Fibroblast of villous mesenchyme (primary cell): ENCODE measurements around the gene FCAMR. TPM values are rescaled to one million over a fixed set of nuclear protein-coding genes. Genes with fewer than 3 reads are reported as not detected.

Experiments used
- DNase-seq: peaks from one replicate; pipeline ENCODE4 v3.0.0-alpha.2; 2010; ENCODE audit warnings: low read depth
- H3K4me3 ChIP-seq: 2 replicates; pipeline ENCODE4 v1.5.1; 2011; ENCODE audit warnings: low read depth, mild to moderate bottlenecking, low read length
- total RNA-seq: library from RNA; depleted of rRNA; stranded (reverse); fragments of >200 nt; gene quantifications from 2 replicates; pipeline ENCODE4 v1.2.3, GENCODE V29; 2012
- TF ChIP-seq, protein P1 (sequence below): IDR thresholded peaks from 2 replicates; pipeline ENCODE4 v1.5.1; 2012; ENCODE audit warnings: low read depth, mild to moderate bottlenecking, low read length; ENCODE audit not compliant: insufficient read depth

The FCAMR gene, protein sequence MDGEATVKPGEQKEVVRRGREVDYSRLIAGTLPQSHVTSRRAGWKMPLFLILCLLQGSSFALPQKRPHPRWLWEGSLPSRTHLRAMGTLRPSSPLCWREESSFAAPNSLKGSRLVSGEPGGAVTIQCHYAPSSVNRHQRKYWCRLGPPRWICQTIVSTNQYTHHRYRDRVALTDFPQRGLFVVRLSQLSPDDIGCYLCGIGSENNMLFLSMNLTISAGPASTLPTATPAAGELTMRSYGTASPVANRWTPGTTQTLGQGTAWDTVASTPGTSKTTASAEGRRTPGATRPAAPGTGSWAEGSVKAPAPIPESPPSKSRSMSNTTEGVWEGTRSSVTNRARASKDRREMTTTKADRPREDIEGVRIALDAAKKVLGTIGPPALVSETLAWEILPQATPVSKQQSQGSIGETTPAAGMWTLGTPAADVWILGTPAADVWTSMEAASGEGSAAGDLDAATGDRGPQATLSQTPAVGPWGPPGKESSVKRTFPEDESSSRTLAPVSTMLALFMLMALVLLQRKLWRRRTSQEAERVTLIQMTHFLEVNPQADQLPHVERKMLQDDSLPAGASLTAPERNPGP
- not detected in 2 replicates for total RNA-seq

DNA sequence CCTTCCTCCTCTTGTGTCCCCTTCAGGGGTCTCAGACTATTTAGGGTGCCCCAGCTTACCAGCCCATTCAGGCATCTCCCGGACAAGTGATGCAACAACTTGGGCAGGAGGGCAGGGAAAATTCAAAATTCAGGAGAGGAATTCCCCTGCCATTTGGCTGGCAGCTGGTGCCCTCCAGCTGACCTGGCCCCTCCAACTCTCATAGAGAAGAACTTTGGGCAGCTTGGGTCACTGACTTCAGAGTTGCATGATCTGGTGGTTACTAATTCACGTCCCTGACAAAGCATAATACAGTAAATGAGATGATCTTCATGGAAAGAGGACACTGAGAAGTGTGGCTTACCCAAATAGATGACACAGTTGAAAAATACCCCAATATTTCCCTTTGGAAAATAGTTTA lies at the start of gene FCAMR:
Gene FCAMR (minus strand): TSS at position 15 of the 400 bp plus-strand sequence. CDS start 335 bp downstream, outside the sequence.
- TF ChIP-seq, protein P1, sequence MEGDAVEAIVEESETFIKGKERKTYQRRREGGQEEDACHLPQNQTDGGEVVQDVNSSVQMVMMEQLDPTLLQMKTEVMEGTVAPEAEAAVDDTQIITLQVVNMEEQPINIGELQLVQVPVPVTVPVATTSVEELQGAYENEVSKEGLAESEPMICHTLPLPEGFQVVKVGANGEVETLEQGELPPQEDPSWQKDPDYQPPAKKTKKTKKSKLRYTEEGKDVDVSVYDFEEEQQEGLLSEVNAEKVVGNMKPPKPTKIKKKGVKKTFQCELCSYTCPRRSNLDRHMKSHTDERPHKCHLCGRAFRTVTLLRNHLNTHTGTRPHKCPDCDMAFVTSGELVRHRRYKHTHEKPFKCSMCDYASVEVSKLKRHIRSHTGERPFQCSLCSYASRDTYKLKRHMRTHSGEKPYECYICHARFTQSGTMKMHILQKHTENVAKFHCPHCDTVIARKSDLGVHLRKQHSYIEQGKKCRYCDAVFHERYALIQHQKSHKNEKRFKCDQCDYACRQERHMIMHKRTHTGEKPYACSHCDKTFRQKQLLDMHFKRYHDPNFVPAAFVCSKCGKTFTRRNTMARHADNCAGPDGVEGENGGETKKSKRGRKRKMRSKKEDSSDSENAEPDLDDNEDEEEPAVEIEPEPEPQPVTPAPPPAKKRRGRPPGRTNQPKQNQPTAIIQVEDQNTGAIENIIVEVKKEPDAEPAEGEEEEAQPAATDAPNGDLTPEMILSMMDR, result no peak
- DNase-seq, result no peak
- no peak within 1 kb of the TSS for H3K4me3 ChIP-seq

DNA sequence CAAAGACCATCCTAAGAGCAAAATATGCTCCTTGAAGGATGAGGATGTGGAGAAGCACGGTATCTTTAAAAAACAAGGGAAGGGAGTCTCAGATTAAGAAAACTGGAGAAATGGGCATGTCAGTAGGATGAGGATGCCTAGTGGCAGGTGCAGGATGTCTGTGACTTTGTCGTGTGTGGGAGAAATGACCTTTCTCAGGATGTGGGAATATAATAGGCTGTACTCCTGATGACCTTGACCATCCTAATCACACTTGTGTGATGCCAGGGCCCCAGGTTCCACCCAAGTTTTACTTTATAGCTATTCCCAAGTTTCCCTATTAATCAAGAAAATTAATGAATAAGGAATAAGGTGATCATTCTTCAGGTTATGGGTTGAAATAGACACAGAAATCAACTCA lies 49.4 kb upstream of the FCAMR start:
- TF ChIP-seq, protein P1, result no peak
- no peak overlapping the region for H3K4me3 ChIP-seq
- DNase-seq, result no peak

DNA sequence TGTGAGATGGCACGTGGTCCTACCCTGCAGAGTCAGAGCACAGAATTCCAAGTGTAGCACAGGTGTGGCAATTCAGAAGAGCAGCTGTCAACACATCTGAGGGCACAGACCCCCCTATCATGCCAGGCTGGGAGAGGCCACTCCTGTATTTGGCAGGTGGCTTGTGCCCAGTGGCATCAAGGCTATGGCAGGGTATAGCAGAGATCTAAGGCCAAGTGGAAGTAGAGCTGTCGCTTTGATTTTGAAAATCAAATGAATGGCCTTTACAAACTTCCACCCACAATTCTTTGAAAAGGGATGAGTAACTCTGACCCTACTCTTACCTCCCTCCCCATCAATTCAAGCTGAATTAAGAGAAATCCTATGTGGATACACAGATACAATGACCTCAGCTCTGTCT lies 48.9 kb upstream of the FCAMR start:
- no peak for DNase-seq
- no peak overlapping the region for H3K4me3 ChIP-seq
- TF ChIP-seq, protein P1, result no peak

DNA sequence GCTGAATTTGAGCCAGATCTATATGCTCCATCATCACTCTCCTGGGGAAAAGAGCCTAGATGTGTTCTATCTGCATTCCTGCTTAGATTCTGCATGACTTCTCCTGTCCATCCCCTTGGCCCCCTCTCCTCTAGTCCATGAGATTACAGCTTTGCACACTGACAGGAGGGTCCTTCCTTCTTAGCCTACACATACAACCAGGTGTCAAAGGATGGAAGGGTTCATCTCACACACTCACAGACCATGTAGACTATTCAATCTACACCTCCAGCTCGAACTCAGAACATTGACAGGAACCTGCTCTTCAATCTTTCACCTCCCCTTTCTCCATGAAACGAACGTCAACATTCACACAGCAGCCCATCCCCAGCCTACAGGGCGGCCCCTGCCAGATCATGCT lies 48.4 kb upstream of the FCAMR start:
- H3K4me3 ChIP-seq, result no peak overlapping the region
- TF ChIP-seq, protein P1, result no peak
- no peak for DNase-seq

DNA sequence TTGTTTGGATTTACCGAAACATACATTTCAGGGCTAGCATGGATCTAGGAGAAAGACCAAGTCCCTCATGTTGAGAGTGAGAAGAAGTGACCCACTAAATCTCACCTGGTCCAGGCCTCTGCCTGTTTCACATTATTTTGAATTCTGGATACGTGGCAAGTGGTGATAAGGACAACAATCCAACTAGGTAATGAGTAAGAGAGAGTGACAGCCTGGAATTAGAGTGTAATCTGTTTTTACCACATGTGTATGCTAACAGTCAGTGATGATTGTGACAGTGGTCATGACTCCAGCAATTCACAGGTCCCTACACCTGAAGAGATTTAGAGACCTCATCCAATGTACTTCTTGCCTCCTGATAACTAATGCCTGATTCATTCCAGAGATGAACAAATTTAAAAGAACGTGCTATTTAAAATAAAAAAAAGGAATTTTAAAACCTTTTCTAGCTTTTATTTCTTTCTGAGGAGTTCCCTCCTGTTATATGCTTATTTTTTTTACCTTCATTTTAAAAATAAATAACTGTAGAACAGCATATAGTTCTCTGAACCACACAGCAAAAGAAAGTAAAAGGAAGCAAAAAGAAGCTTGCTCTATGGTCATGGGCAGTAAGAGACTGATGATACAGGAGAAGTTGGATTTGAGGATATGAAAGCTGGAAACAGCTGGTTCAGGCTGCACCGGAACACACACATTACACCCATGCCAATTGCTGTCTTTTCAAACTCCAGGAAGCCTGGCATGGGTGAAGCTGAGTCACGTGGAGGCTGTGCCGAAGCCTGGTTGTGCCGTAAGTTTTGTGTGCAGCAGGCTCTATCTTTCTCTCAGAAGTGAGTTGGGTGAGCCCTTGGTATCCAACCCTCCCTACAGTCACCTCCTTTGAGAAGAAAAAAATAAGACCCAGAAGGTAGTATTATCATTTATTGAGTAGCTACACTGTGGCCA lies 47.6 kb upstream of the FCAMR start:
- H3K4me3 ChIP-seq, result no peak overlapping the region
- no peak for DNase-seq
- TF ChIP-seq, protein P1, result no peak

DNA sequence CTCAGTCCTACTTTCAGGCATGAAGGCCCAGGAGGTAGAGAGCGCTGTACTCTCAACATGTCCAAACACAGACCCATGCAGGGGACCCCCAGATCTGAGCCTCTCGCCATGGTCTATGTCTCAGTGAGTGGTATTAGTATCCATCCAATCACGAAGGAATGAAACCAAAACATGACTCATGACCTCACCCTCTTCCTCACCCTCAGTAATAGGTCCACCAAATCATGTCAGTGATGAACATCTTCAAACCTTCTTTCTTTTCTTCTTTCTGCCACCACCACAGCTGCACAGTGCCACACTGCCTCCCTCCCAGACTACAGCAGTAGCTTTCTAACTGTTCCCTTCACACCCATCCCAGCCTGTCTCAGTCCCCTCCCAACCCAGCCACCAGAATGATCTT lies 45.5 kb upstream of the FCAMR start:
- H3K4me3 ChIP-seq, result no peak overlapping the region
- DNase-seq, result no peak
- TF ChIP-seq, protein P1, result no peak
